Activated CD8-positive, alpha-beta T cell treated with anti-CD3 and anti-CD28 coated beads for 36 hours (primary cell): ENCODE results near the gene TRAF2. TPM values are rescaled to one million over a fixed set of nuclear protein-coding genes. Genes with fewer than 3 reads are reported as not detected.

Source experiments
- ATAC-seq: fragments of 200-7000 bp; cut with Tn5 transposase; one replicate; pipeline ENCODE4 v1.10.0; 2021; ENCODE audit warnings: mild to moderate bottlenecking, moderate library complexity
- CTCF ChIA-PET: fragments of 350-600 bp; sonication (Branson Sonifier 250); formaldehyde crosslinking; loops from one replicate; lab custom pipeline; 2021; ENCODE audit warnings: antibody characterized with exemption; lab: Charles Lee
- POLR2A ChIA-PET: fragments of 350-600 bp; sonication (Branson Sonifier 250); formaldehyde crosslinking; loops from one replicate; lab custom pipeline; 2021; ENCODE audit warnings: antibody characterized with exemption; lab: Charles Lee
- DNase-seq: peaks from one replicate; pipeline ENCODE4 v3.0.0-alpha.2; 2020
- H3K27ac Mint-ChIP-seq: one replicate; pipeline ENCODE4 v1.8.0; 2021; ENCODE audit warnings: mild to moderate bottlenecking, mixed read lengths
- H3K27me3 Mint-ChIP-seq: one replicate; pipeline ENCODE4 v1.8.0; 2021; ENCODE audit warnings: mixed read lengths
- H3K36me3 Mint-ChIP-seq: one replicate; pipeline ENCODE4 v1.8.0; 2021; ENCODE audit warnings: low read depth, mixed read lengths
- H3K4me1 Mint-ChIP-seq: one replicate; pipeline ENCODE4 v1.8.0; 2021; ENCODE audit warnings: low read depth, mixed read lengths
- H3K4me3 Mint-ChIP-seq: one replicate; pipeline ENCODE4 v1.8.0; 2021; ENCODE audit warnings: mild to moderate bottlenecking, moderate library complexity, mixed read lengths
- H3K9me3 Mint-ChIP-seq: one replicate; pipeline ENCODE4 v1.8.0; 2021; ENCODE audit warnings: mixed read lengths
- intact Hi-C: fragments of 100-400 bp; cut with micrococcal nuclease; formaldehyde crosslinking; loops from one replicate; pipeline ENCODE4 v1.10.0; 2022
- total RNA-seq, 2 experiments: library from RNA; stranded (reverse); gene quantifications; one replicate each; pipeline ENCODE4 v1.2.3, GENCODE V29; 2021
- TF ChIP-seq, protein P1 (sequence below): fragments of 200-600 bp; IDR thresholded peaks from one replicate; pipeline ENCODE4 v1.8.0; 2022; ENCODE audit warnings: antibody characterized with exemption, mild to moderate bottlenecking

Gene TRAF2
- total RNA-seq, 2 experiments from 2014 or later = 34.8 to 40.5 TPM

DNA sequence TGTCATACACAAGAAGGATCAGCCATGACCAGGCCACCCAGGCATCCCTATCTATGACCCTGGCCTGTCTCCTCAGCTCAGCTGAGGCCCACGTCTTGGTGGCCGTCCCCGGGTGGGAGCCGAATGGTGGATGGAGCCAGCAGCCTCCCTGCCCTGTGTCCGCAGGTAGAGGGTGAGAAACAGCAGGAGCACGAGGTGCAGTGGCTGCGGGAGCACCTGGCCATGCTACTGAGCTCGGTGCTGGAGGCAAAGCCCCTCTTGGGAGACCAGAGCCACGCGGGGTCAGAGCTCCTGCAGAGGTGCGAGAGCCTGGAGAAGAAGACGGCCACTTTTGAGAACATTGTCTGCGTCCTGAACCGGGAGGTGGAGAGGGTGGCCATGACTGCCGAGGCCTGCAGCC lies 33.8 kb downstream of the TRAF2 start:
- H3K4me3 Mint-ChIP-seq = no peak overlapping the region
- no peaks in the 10 kb centered on the region for H3K4me1 Mint-ChIP-seq
- peaks cover 39% of the 10 kb centered on the region for H3K36me3 Mint-ChIP-seq
- no peaks in the 10 kb centered on the region for H3K27me3 Mint-ChIP-seq
- H3K27ac Mint-ChIP-seq = no peak overlapping the region
- H3K9me3 Mint-ChIP-seq = no peaks in the 10 kb centered on the region
- POLR2A ChIA-PET = interaction anchor here (1.0 kb wide), 1 partner anchor 15 kb away, joined by 3 read pairs; no protein-coding TSS in a partner anchor
- no peak for DNase-seq
- intact Hi-C loops = no loop called here
- TF ChIP-seq, protein P1, sequence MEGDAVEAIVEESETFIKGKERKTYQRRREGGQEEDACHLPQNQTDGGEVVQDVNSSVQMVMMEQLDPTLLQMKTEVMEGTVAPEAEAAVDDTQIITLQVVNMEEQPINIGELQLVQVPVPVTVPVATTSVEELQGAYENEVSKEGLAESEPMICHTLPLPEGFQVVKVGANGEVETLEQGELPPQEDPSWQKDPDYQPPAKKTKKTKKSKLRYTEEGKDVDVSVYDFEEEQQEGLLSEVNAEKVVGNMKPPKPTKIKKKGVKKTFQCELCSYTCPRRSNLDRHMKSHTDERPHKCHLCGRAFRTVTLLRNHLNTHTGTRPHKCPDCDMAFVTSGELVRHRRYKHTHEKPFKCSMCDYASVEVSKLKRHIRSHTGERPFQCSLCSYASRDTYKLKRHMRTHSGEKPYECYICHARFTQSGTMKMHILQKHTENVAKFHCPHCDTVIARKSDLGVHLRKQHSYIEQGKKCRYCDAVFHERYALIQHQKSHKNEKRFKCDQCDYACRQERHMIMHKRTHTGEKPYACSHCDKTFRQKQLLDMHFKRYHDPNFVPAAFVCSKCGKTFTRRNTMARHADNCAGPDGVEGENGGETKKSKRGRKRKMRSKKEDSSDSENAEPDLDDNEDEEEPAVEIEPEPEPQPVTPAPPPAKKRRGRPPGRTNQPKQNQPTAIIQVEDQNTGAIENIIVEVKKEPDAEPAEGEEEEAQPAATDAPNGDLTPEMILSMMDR = no peak
- CTCF ChIA-PET = interaction anchor here (0.6 to 1.8 kb wide), 2 partner anchors 16 to 78 kb away, joined by 4 to 6 read pairs; partner anchors contain the start of gene AJM1
- no peak for ATAC-seq

- TF ChIP-seq, protein P1 = no peak
- DNase-seq (no peak), ATAC-seq (no peak)
- H3K36me3 Mint-ChIP-seq = peaks cover 35% of the 10 kb centered on the region
- CTCF ChIA-PET = no interaction called here
- POLR2A ChIA-PET = no interaction called here
- H3K9me3 Mint-ChIP-seq = no peaks in the 10 kb centered on the region
- no peaks in the 10 kb centered on the region for H3K27me3 Mint-ChIP-seq
- H3K27ac Mint-ChIP-seq = no peak overlapping the region
- no peaks in the 10 kb centered on the region for H3K4me1 Mint-ChIP-seq
- intact Hi-C loops = no loop called here
- no peak overlapping the region for H3K4me3 Mint-ChIP-seq
Observed at GRCh38 chr9:136920734-136921231, 34.5 kb downstream of the TRAF2 start.

GRCh38 chr9:136921307-136921706 lies 35.0 kb downstream of the TRAF2 start:
- Mint-ChIP-seq H3K36me3 (peaks cover 30% of the 10 kb centered on the region), H3K27ac (no peak overlapping the region), H3K4me3 (no peak overlapping the region), H3K4me1 (no peaks in the 10 kb centered on the region), H3K27me3 (no peaks in the 10 kb centered on the region), H3K9me3 (no peaks in the 10 kb centered on the region)
- CTCF ChIA-PET = no interaction called here
- no peak for ATAC-seq
- intact Hi-C loops = no loop called here
- no peak for DNase-seq
- POLR2A ChIA-PET = no interaction called here
- TF ChIP-seq, protein P1 = no peak

DNA sequence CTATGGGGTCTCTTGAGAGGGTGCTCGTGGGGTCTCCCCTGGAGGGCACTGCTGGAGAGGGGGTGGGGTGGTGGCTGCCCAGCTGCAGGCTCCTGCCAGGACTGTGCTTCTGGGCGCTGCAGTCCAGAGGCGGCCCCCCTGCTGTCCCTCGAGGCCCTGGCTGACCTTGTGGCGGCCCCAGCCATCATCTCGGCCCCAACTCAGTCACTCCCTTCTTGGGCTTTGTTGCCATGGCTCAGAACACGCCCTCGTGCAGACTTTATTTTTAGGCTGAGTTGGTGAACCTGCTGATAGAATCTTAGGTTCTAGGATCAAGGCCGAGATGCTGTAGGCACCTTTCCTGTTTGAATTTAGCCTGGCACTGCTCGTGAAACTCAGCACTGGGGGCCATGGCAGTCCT lies 35.4 kb downstream of the TRAF2 start:
- CTCF ChIA-PET = no interaction called here
- H3K27ac Mint-ChIP-seq = no peak overlapping the region

GRCh38 chr9:136922540-136922939 lies 36.2 kb downstream of the TRAF2 start:
- H3K9me3 Mint-ChIP-seq = no peaks in the 10 kb centered on the region
- ChIA-PET CTCF (no interaction called here), POLR2A (no interaction called here)
- no peak overlapping the region for H3K4me3 Mint-ChIP-seq
- no peak for ATAC-seq
- no peaks in the 10 kb centered on the region for H3K27me3 Mint-ChIP-seq
- H3K36me3 Mint-ChIP-seq = peaks cover 25% of the 10 kb centered on the region
- intact Hi-C loops = no loop called here
- no peak overlapping the region for H3K27ac Mint-ChIP-seq
- no peaks in the 10 kb centered on the region for H3K4me1 Mint-ChIP-seq
- DNase-seq = no peak
- TF ChIP-seq, protein P1 = no peak

More for the DNA sequence above, 35.4 kb downstream of the TRAF2 start:
- Mint-ChIP-seq H3K36me3 (peaks cover 28% of the 10 kb centered on the region), H3K27me3 (no peaks in the 10 kb centered on the region), H3K4me3 (no peak overlapping the region), H3K4me1 (no peaks in the 10 kb centered on the region), H3K9me3 (no peaks in the 10 kb centered on the region)
- DNase-seq (no peak), ATAC-seq (no peak)
- POLR2A ChIA-PET = no interaction called here
- TF ChIP-seq, protein P1 = no peak
- intact Hi-C loops = no loop called here
